Ovary (tissue), 3 donors: ENCODE results near the gene CFAP45.

Experiments used
- EP300 ChIP-seq: sonication (generic); formaldehyde crosslinking; IDR thresholded peaks from one replicate; pipeline ENCODE4 v1.6.1; 2017; ENCODE audit warnings: antibody characterized with exemption
- POLR2A ChIP-seq: fragments of 450-650 bp; IDR thresholded peaks from one replicate; pipeline ENCODE4 v1.6.1; 2017; ENCODE audit warnings: antibody characterized with exemption, mild to moderate bottlenecking, moderate library complexity
- TF ChIP-seq, protein P1 (sequence below), 3 donors: fragments of 450-650 bp in 2 of 3; fragments of 200-600 bp in 1 of 3; IDR thresholded peaks; one replicate each; pipeline versions ENCODE4 v1.5.1 to v1.8.0; 2016 to 2022; ENCODE audit warnings: antibody characterized with exemption in 3 of 3, mild to moderate bottlenecking in 1 of 3
- donor health status: DM: no; HTN: no; CAD: no.

DNA sequence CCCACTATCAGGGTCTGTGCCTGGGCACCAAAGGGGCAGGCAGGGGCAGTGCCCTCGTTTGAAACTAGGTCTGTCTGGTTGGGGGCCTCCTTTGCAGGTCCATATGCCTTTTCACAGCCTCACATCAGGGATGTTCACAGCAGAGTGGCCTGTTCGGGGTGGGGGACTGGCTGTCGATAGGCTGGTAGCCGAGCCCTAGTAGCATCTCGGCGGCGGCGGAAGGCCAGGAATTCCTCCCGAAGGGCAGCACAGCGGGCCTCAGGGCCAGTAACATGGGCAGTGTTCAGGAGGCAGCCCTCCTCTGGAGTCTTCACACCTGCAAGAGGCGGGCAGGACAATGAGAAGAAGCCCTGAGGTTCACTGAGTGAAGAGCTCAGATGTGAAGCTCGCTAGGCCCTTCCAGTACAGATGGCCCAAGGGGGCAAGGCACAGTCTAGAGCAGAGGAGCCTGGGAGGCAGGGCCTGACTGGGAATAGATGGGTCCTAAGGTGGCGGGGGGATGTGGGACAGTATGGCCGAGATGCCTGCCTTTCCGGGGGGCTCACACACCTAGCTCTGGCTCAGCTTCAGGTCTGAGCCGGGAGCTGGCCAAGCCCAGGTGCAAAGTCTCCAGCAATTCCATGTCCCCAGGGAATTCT, 27.4 kb upstream of the CFAP45 start:
- TF ChIP-seq, protein P1, sequence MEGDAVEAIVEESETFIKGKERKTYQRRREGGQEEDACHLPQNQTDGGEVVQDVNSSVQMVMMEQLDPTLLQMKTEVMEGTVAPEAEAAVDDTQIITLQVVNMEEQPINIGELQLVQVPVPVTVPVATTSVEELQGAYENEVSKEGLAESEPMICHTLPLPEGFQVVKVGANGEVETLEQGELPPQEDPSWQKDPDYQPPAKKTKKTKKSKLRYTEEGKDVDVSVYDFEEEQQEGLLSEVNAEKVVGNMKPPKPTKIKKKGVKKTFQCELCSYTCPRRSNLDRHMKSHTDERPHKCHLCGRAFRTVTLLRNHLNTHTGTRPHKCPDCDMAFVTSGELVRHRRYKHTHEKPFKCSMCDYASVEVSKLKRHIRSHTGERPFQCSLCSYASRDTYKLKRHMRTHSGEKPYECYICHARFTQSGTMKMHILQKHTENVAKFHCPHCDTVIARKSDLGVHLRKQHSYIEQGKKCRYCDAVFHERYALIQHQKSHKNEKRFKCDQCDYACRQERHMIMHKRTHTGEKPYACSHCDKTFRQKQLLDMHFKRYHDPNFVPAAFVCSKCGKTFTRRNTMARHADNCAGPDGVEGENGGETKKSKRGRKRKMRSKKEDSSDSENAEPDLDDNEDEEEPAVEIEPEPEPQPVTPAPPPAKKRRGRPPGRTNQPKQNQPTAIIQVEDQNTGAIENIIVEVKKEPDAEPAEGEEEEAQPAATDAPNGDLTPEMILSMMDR (IDR thresholded peaks at IDR 0.05) = no peak
- TF ChIP-seq EP300 (no peak), POLR2A (no peak)
